Progenitor cell of endocrine pancreas (in vitro differentiated cells): ENCODE results near the gene UROD. TPM values are rescaled to one million over a fixed set of nuclear protein-coding genes. Genes with fewer than 3 reads are reported as not detected.

Source experiments
- DNase-seq: peaks from one replicate; pipeline ENCODE4 v3.0.0; 2021; ENCODE audit warnings: low spot score; ENCODE audit not compliant: unreplicated experiment
- H3K27ac Mint-ChIP-seq: 2 replicates; pipeline ENCODE4 v1.8.0; 2021; ENCODE audit warnings: mild to moderate bottlenecking, moderate library complexity, mixed read lengths
- H3K27me3 Mint-ChIP-seq: 2 replicates; pipeline ENCODE4 v1.8.0; 2021; ENCODE audit warnings: mixed read lengths
- H3K36me3 Mint-ChIP-seq: 2 replicates; pipeline ENCODE4 v1.8.0; 2022; ENCODE audit warnings: mixed read lengths; ENCODE audit not compliant: insufficient read depth
- H3K4me1 Mint-ChIP-seq: 2 replicates; pipeline ENCODE4 v1.8.0; 2021; ENCODE audit warnings: low read depth, mixed read lengths
- H3K4me3 Mint-ChIP-seq: 2 replicates; pipeline ENCODE4 v1.8.0; 2021; ENCODE audit warnings: low read depth, mild to moderate bottlenecking, moderate library complexity, mixed read lengths
- H3K9me3 Mint-ChIP-seq: 2 replicates; pipeline ENCODE4 v1.8.0; 2021; ENCODE audit warnings: low read depth, mixed read lengths
- total RNA-seq: library from RNA; stranded (reverse); gene quantifications from 2 replicates; pipeline ENCODE4 v1.2.1, GENCODE V29; 2021
- TF ChIP-seq, protein P1 (sequence below): fragments of 200-600 bp; sonication (generic); IDR thresholded peaks from one replicate; pipeline ENCODE4 v1.5.0; 2021; ENCODE audit warnings: antibody characterized with exemption, mild to moderate bottlenecking; ENCODE audit not compliant: unreplicated experiment

Gene UROD
- total RNA-seq, 1 donor from 2014 or later, result 64.4 TPM

DNA sequence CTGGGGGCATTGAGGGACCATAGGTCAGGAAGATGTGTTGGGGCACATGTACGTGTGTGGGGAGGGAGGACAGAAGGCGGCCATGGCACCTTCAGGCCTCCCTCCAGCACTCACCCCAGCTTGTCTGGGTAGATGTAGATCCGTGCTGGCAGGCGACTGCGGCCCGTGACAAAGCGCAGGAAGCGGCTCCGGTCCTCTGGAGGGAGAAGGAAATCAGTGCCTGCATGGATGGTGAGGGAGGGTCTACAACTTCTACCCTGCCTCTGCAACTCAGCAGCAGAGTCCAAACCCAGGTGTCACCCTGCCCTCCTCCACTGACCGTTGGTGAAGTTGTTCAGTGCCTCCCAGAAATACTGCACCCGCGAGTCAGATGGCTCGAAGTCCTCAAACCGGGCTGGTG lies 8.3 kb upstream of the UROD start:
- H3K4me1 Mint-ChIP-seq, result no peaks in the 10 kb centered on the region
- H3K36me3 Mint-ChIP-seq, result peaks cover 16% of the 10 kb centered on the region
- H3K9me3 Mint-ChIP-seq, result no peaks in the 10 kb centered on the region
- no peak for DNase-seq
- no peak overlapping the region for H3K4me3 Mint-ChIP-seq
- no peak overlapping the region for H3K27ac Mint-ChIP-seq
- TF ChIP-seq, protein P1, sequence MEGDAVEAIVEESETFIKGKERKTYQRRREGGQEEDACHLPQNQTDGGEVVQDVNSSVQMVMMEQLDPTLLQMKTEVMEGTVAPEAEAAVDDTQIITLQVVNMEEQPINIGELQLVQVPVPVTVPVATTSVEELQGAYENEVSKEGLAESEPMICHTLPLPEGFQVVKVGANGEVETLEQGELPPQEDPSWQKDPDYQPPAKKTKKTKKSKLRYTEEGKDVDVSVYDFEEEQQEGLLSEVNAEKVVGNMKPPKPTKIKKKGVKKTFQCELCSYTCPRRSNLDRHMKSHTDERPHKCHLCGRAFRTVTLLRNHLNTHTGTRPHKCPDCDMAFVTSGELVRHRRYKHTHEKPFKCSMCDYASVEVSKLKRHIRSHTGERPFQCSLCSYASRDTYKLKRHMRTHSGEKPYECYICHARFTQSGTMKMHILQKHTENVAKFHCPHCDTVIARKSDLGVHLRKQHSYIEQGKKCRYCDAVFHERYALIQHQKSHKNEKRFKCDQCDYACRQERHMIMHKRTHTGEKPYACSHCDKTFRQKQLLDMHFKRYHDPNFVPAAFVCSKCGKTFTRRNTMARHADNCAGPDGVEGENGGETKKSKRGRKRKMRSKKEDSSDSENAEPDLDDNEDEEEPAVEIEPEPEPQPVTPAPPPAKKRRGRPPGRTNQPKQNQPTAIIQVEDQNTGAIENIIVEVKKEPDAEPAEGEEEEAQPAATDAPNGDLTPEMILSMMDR, result no peak
- H3K27me3 Mint-ChIP-seq, result no peaks in the 10 kb centered on the region

DNA sequence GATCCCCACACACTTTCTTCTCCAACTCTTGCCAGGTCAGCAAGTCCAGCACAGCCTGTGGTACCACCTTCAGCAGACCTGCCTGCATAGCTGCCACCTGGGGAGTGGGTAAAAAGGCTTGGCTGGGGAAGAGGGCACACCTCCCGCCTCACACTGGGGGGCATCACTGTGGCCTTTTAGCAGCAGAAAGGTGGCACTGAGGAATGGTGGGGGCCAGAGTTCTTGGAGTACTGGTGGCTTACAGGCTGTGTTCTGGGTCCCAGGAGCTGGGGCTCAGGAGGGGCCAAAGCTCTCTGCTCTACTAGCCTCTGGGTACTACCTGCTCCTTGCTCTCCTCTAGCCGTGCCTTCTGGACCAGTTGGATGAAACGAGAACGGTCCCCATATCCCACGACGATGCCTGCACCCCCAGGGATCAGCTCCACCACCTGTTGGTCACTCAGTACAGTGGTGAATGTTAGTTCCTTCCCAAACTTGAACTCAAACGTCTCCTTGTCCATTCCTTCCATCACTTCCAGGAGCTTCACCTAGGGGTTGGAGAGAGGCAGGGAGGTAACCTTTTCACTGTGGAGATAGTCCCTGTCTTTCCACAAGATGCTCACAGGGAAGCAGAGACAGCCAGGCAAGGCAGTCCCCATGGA lies 7.7 kb upstream of the UROD start:
- peaks cover 16% of the 10 kb centered on the region for H3K36me3 Mint-ChIP-seq
- no peak overlapping the region for H3K27ac Mint-ChIP-seq
- no peaks in the 10 kb centered on the region for H3K4me1 Mint-ChIP-seq
- TF ChIP-seq, protein P1, result no peak
- no peak overlapping the region for H3K4me3 Mint-ChIP-seq
- no peaks in the 10 kb centered on the region for H3K9me3 Mint-ChIP-seq
- DNase-seq, result no peak
- no peaks in the 10 kb centered on the region for H3K27me3 Mint-ChIP-seq

DNA sequence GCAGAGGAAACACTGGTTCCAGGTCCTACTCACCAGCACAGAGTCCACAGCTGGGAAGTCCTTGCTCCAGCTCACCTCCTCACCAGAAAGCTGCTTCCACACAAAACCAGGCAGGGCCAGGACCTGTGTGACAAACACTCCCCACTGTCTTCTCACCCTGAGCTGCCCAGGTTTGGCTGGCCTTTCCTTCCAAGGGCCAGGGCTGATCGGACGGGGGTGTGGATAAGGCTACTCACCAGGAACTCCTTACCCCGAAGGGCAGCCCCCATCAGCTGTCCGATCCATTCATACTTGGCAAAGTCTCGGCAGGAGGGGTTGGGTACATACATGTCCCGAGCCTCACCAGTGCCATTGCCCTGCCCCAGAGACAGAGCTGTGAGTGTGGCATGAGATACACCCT lies 6.3 kb upstream of the UROD start:
- H3K4me3 Mint-ChIP-seq, result no peak overlapping the region
- H3K36me3 Mint-ChIP-seq, result peaks cover 16% of the 10 kb centered on the region
- TF ChIP-seq, protein P1, result no peak
- no peak for DNase-seq
- H3K4me1 Mint-ChIP-seq, result peaks cover 7% of the 10 kb centered on the region
- H3K27me3 Mint-ChIP-seq, result no peaks in the 10 kb centered on the region
- H3K27ac Mint-ChIP-seq, result no peak overlapping the region
- H3K9me3 Mint-ChIP-seq, result no peaks in the 10 kb centered on the region

DNA sequence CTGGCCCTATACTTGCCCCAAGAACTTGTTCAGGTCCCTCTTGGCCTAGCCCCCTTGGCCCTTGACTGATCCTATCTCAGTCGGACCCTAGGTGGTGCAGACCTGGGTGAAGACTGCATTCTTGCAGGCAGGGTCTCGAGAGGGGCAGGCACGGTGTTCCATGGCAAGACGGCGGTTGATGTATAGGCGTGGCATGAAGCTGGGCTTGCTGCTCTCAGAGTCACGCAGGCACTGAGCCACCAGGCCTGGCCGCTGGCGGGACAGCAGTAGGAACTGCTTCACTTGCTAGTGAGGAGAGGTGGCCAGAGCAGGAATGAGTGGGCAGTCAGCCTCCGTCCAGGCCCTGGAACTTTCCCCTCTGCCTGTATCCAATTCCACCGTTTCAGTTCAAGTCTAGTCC lies 4.7 kb upstream of the UROD start:
- Mint-ChIP-seq H3K4me3 (no peak overlapping the region), H3K36me3 (peaks cover 13% of the 10 kb centered on the region), H3K27ac (no peak overlapping the region), H3K4me1 (peaks cover 16% of the 10 kb centered on the region), H3K9me3 (no peaks in the 10 kb centered on the region), H3K27me3 (no peaks in the 10 kb centered on the region)
- DNase-seq, result no peak
- TF ChIP-seq, protein P1, result no peak

DNA sequence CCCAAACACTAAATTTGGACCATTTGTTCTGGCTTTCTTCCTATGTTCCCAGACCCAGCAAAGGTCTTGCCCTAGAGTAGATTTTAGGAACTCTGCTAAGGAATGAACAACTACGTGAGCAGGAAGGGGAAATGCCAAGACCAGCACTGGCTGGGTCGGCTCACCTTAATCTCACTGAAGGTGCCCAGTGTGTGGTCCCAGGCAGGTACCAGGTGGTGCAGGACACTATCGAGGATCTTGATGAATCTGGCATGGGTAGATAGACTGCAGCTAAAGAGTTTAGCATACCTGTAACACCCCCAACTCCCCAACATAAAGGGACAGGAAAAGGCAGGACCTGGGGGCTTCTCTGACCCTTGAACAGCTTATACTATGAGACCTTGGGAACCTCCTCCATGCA lies 4.0 kb upstream of the UROD start:
- Mint-ChIP-seq H3K4me3 (no peak overlapping the region), H3K9me3 (no peaks in the 10 kb centered on the region), H3K36me3 (peaks cover 7% of the 10 kb centered on the region)

More for the DNA sequence above, 4.0 kb upstream of the UROD start:
- TF ChIP-seq, protein P1, result no peak
- Mint-ChIP-seq H3K27me3 (no peaks in the 10 kb centered on the region), H3K27ac (no peak overlapping the region), H3K4me1 (peaks cover 20% of the 10 kb centered on the region)
- DNase-seq, result no peak
